Measurements from ENCODE around the gene CST1. TPM values are rescaled to one million over a fixed set of nuclear protein-coding genes. Genes with fewer than 3 reads are reported as not detected.
"Not testable (repeated sequence)": the region's sequence is repeated elsewhere in the genome, so short reads cannot be mapped to it uniquely, and the experiment has no call there.

CST1 gene, protein sequence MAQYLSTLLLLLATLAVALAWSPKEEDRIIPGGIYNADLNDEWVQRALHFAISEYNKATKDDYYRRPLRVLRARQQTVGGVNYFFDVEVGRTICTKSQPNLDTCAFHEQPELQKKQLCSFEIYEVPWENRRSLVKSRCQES
- 28.7 TPM for total RNA-seq

DNA sequence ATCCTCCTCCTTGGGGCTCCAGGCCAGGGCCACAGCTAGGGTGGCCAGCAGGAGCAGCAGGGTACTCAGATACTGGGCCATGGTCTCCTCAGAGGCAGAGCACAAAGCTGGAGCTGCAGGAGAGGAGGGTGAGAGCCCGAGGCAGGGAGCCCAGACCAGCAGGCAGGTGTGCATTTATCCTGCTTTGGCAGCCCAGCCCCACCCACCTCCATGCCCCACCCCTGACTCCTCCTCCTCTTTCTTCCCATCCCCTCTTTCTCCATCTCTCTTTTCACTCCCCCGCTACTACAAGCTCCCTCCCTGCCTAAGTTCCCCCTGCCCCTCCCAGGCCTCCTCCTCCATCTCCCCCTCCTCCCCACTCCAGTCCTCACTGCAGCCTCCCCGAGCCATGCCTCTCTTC lies at the start of gene CST1:
TSS of gene CST1 (minus strand) at position 150 of the 400 bp plus-strand sequence. CDS start at position 81, 69 bp downstream.
- DNase-seq (ENCODE audit: low spot score) = not testable (repeated sequence)

DNA sequence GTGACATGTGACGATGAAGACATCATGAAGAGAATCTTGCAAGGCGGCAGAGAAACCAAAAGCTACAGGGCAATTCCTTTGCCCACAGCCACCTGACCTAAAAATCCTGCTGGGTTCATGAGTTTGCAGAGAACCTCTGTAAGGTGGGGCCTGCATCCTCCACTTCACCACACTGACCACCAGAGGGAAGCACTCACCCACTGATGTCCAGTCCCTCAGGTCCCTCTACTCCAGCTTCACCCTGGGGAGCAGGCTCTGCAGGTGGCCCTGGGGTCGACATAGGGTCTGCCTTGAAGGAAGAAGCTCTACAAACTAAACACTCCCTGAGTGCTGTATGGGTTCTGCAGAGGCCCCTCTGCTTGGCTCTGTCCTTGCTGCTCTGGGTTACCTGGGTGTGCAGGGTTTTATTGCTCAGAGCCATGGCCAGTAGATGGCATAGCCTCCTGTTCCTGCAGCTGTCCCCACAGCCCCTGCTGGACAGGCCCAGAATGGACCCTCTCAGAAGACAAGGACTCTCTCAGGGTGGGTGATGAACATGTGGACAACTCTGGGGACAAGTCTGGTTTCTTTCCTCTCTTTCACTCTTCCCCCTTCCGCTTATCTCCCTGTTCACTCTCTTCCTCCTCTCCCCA lies 48.6 kb upstream of the CST1 start:
- DNase-seq (ENCODE audit: low spot score) = peak; percentile 40

DNA sequence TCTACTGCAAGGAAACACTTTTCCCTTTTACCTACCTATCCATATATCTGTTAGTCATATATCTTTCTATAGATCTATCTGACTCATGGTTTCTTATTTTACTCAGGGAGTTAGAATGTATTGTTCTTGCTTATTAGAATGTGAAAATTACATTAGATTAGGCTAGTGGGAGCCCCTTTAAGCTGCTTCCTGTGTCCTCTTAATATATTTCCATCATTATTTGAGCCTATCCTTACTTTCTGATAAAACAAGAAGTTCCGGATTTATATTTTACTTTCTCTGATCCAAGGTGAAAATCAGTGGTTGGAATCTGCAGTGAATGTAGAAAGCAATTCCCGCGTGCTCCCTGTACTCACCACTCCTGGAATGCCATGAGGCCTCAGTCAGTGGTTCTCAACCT lies 44.8 kb upstream of the CST1 start:
- DNase-seq (ENCODE audit: low spot score) = no peak

DNA sequence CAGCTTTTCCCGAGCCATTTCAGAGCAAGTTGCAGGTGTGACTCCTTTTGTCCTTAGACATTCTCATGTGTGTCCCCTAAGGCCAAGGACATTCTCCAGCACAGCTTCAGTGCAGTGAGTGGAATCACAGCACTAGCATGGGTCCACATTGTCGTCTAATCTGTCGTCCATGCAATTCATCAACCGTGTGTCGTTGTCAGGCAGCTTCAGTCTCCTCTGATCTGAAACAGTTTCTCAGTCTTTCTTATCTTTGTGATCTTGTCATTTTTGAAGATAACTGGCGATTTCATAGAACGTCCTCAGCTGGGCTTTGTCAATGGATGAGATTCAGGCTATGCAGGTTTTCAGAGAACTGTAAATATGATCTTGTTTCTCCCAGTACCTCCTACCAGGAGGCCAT lies 44.1 kb upstream of the CST1 start:
- DNase-seq (ENCODE audit: low spot score) = no peak

DNA sequence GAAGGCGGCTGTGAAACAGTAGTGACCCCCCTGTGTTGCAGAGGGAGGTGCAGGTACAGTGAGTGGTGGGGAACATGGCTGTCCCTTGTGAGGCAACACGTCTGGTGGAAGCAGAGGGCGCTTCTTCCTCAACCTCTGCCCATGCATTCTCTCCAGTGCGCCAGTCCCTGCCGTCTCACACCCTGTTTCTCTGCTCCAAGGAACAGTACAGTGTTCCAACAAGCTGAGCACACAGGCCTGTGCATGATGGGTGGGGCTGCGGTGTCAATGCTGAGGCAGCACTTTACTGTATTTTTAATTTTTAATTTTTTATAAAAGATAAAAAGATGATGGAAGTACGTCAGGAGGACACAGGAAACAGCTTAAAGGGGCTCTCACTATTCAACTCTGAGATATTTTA lies 43.3 kb upstream of the CST1 start:
- DNase-seq (ENCODE audit: low spot score) = no peak

DNA sequence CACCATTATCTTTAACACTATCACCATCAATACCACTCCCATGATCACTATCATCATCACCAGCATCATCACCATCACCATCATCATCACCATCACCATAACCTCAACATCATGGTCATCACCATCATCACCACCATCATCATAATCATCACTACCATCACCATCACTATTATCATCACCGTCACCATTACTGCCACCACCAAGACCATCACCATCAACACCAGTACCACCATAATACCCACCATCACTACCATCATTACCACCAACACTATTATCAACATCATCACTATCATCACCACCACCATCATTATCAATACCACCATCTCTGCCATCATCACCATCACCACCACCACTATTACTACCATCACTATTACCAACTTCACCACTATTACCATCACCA lies 32.7 kb upstream of the CST1 start:
- DNase-seq (ENCODE audit: low spot score) = no peak

DNA sequence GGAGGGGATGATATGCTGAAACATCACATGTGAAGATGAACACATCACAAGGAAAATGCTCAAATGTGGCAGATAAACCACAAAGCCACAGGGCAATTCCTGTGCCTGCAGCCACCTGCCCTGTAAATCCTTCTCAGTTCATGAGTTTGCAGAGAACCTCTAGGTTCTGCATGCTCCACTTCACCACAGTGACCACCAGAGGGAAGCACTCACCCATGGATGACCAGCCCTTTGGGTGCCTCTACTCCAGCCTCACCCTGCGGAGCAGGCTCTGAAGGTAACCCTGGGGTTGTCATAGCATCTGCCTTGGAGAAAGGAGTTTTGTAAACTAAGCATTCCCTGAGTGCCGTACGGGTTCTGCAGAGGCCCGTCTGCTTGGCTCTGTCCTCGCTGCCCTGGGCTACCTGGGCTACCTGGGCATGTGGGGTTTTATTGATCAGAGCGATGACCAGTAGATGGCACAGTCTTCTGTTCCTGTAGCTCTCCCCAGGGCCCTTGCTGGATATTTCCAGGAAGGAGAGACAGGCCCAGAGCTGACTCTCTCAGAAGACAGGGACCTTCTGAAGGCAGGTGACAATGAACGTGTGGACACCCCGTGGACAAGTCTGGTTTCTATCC lies 31.7 kb upstream of the CST1 start:
- peak; percentile 14 for DNase-seq (ENCODE audit: low spot score)

DNA sequence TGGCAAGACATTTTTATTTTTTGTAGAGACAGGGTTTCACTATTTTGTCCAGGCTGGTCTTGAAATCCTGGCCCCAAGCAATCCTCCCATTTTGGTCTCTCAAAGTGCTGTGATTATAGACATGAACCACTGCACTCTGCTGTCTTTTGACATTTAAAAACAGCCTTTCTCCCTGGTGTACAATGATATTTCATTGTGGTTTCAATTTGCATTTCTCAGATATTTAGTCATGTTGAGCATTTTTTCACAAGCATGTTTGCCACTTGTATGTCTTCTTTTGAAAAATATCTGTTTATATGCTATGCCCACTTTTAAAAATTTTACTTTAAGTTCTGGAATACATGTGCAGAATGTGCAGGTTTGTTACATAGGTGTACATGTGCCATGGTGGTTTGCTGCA lies 27.9 kb upstream of the CST1 start:
- not testable (repeated sequence) for DNase-seq (ENCODE audit: low spot score)

DNA sequence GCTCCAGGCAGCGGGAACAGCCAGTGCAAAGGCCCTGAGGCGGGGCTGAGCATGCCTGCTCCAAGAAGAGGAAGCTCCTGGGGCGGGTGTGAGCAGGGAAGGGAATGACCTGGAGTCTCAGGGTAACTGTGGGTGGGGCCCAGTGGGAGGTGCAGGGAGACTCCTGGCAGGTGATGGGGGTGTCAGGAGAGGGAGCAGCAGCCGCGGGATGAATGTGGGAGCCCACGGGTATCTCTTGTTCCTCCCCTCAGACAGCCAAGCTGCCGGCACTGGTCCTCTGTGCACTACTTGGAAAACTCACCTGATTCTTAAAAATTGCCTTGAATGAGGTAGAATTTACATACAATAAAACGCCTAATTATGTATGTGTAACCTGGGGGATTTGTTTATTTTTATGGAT lies 26.6 kb upstream of the CST1 start:
- DNase-seq (ENCODE audit: low spot score) = not testable (repeated sequence)

DNA sequence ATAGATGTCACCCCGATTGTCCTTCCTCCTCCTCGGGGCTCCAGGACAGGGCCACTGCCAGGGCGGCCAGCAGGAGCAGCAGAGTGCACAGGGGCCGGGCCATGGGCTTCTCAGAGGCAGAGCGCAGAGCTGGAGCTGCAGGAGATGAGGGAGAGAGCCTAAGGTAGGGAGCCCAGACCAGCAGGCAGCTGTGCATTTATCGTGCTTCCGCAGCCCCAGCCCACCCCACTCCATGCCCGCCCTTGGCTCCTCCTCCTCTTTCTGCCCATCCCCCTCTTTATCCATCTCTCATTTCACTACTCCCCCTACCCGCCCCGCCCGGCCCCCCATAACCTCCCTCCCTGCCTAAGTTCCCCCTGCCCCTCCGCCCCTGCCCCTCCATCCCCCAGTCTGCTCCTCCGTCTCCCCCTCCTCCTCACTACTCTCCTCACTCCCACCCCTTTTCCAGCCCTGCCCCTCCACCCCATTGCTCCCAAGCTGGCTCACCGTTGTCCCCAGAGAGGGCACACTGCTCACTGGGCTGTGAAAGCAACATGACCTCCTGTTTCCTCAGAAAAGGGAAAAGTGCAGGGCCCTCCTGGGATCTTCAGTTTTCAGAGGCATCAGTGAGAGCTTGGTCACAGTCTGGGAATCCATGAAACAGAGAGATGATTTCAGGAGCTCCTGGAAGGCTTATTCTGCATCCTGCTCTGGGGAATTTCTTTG lies 25.5 kb upstream of the CST1 start:
- DNase-seq (ENCODE audit: low spot score) = no peak

DNA sequence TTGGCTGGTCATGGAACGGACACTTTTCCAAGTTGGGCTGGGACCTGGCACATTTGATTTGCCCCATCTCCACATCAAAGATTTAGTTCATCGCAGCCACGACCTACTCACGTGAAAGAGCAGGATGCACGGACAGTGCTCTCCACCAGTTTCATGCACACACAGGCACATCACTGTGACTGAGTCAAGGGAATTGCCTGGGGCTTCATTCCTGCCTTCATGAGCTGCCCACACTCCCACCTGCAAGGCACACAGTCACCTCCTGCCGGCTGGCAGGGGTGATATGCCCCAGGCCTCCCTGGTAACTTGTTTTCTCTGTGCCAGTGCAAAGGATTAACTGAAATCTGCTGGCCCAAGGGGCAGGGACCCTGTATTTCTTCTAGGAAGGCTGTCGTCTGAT lies 23.3 kb upstream of the CST1 start:
- no peak for DNase-seq (ENCODE audit: low spot score)

DNA sequence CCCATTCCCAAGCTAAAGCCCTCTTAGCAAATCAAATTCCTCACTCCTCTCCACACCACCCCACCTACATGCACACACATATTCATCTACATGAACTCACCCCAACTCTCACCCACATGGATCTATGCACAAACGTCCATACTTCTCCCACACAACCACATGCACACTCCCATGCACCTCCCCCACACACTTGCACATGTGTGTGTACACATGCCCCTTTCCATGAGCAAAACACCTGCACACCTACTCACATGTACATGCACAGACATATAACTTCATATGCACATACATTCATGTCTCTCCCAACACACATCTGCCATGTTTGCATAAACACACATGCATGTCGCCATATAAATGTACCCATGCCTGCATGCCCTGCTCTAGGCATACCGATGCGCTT lies 22.8 kb upstream of the CST1 start:
- no peak for DNase-seq (ENCODE audit: low spot score)

DNA sequence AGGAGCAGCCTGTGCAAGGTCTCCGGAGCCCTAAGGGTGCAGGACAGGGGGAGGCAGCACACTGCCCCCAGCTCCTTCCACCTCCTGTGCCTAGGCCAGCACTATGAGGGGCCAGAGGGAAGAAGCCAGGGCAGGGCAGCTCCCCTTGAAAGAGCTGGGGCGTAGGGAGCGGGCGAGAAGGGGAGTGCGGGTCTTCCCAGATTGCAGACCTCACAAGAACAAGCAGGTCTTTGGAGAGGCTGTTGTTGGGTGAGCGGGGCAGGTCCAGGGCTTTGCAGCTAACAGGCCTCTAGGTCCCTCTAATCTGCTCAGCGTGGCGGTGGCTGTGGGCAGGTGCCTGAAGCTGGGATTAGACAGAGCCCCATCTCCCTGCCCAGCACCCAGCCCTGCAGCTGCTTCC lies 22.4 kb upstream of the CST1 start:
- no peak for DNase-seq (ENCODE audit: low spot score)

DNA sequence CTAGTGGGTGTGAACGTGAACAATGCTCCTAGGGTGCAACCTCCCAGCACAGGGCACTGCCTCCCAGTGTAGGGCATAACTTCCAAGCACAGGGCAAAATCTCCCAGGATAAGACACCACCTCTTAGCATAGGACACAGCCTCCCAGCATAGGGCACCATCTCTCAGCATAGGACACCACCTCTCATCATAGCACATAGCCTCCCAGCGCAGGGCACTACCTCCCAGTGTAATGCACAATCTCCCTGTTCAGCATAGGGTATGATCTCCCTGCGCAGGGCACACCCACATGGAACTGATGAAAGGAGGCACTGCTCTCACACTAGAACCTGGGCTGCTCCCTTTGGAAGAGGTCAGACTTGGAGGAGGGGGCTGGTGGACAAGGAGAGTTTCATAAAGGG lies 21.3 kb upstream of the CST1 start:
- no peak for DNase-seq (ENCODE audit: low spot score)

DNA sequence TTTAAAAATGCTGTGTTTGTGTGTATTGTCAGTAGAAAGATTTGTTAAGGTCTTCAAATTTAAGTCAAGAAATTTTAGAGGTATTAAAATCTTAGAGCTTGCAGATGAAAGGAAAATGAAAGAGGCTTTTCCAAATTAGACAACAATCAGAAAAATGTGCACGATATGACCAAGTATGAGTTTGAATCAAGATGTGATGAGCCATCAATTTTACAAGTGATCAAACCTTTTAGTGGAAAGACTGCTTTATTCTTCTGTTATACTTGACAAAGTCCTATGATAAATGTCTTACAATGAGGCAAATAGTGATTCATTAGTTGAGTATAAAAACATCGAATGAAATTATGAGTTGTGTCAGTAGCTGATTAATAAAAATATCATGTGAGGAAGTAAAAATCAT lies 19.6 kb upstream of the CST1 start:
- DNase-seq (ENCODE audit: low spot score) = no peak

DNA sequence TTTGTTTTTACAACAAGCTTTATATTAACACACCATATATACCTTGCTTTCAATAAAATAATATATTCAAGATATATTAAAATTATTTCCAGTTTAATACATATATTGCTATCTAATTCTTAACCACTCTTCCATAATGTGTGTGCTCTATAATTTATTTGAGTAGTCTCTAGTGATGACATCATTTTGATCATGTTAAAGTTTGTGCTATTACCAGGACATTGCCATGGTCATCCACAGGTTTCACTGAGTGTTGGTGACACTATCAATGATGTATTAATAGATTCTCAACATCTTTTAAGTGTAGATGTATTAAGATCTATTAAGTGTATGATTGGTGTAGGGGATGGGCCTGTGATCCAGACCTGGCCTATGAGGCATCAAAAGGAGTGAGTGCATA lies 17.8 kb upstream of the CST1 start:
- not testable (repeated sequence) for DNase-seq (ENCODE audit: low spot score)

DNA sequence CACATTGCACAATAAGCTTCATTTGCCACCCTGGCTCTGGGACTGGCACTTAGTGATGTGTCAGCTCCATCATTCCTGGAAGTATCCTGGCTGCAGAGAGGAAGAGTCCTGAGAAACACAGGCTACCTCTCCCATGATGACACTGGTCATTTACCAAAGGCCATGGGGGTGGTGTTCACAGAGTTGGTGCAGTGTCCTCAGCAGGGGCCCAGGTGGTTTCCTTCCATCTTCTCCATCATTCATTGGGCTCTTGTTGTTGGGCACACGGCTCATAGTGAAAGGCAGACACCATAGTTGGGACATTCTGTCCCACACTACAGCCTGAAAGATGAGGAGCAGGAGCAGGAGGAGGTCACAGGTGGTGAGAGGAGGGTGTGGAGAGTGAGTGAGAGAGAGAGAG lies 15.8 kb upstream of the CST1 start:
- no peak for DNase-seq (ENCODE audit: low spot score)

DNA sequence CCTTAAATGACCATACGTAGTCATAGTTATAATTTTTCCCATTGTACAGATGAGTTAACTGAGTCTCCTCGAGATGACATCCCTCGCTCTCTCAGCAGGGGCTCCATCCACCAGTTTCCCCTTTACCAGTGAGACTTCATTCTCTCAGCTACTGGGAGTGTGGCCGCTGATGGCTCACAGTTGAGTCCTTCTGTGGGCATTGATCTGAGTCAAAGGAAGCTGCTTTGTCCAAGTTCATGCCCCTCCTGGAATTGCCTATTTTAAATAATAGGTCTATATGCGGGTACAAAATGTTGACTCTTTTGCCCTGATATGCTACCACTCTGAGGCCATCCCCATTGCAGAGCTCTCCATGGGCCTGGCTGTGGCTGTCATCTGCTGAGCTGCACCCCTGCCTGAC lies 14.8 kb upstream of the CST1 start:
- no peak for DNase-seq (ENCODE audit: low spot score)

DNA sequence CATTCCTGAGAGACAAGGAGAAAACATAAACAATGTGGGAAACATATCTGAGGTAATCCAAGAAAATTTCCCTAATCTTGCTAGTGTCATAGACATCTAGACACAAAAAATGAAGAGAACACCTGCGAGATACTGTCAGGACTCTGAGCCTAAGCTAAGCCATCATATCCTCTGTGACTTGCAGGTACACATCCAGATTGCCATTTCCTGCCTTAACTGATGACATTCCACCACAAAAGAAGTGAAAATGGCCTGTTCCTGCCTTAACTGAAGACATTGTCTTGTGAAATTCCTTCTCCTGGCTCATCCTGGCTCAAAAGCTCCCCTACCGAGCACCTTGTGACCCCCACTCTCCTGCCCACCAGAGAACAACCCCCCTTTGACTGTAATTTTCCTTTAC lies 13.9 kb upstream of the CST1 start:
- not testable (repeated sequence) for DNase-seq (ENCODE audit: low spot score)

DNA sequence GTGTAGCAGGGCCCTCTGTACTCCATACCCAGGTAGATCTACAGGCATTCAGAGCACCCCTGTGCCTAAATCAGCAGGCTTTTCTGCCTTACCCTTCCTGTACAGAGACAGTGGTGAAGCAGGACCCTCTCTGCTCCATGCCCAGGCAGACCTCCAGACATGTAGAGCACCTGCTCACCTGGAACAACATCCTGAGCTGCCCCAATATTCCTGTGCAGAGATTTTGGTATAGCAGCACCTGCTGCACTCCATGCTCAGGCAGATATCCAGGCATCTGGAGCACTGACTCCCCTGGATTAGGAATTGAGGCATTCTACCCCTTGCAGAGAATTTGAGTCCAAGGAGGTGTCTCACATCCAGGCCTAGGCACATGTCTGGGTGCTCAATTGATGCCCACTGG lies 12.6 kb upstream of the CST1 start:
- no peak for DNase-seq (ENCODE audit: low spot score)

DNA sequence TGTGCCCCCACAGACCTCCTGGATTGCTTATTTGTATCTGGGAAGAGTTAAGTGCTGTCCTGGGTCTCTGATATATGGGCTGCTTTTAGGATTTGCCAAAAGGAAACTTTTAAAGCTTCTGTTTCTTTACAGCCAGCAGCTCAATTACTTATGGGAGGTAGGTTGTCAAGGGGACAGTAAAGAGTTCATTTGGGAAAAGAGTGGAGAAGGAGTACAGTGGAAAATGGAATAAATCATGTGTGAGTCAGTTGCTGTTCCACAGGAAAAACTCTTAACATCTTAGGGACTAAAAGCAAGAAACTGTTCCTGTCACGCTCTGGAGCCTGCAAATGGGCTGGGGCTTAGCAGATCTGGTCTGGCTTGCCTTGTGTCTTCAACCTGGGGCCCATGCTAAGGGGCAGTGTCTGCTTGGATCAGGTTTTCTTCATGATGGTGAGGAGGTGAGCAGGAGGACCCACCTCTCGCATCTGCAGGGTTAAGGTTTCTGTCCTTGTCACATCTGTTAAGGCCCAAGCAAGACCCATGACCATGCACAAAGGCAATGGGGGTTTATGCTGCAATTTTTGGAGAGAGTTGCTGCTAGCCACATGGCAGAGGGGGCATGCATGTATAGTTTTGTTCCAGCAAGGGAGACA lies 8.7 kb upstream of the CST1 start:
- no peak for DNase-seq (ENCODE audit: low spot score)

DNA sequence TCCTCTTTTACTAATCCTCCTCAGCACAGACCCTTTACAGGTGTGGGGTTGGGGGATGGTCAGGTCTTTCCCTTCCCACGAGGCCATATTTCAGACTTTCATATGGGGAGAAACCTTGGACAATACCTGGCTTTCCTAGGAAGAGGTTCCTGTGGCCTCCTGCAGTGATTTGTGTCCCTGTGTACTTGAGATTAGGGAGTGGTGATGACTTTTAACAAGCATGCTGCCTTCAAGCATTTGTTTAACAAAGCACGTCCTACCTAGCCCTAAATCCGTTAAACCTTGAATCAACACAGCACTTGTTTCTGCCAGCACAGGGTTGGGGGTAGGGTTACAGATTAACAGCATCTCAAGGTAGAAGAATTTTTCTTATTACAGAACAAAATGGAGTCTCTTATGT lies 6.1 kb upstream of the CST1 start:
- peak; percentile 16 for DNase-seq (ENCODE audit: low spot score)

All from mucosa of gallbladder (tissue), 1 donor.